ENCODE measurements around the gene CCR1. TPM values are rescaled to one million over a fixed set of nuclear protein-coding genes. Genes with fewer than 3 reads are reported as not detected.

CCR1 gene
- total RNA-seq, 1 experiment from 2014 or later, result 0.10 TPM

- TF ChIP-seq ZBTB33 (IDR thresholded peaks at IDR 0.05; ENCODE audit: extremely low read depth, insufficient replicate concordance, low read length), result no peak
- no peak for TF ChIP-seq TCF7L2 (IDR thresholded peaks at IDR 0.05; ENCODE audit: borderline replicate concordance, extremely low read depth, insufficient read depth, insufficient read length)
- TF ChIP-seq JUND (IDR thresholded peaks at IDR 0.05), result no peak
- no peak for TF ChIP-seq POLR2AphosphoS5 (IDR thresholded peaks at IDR 0.05; ENCODE audit: low read depth, low read length)
These were observed 16.4 kb downstream of the CCR1 start (continued) for GRCh38 chr3:46191730-46192129.

GRCh38 chr3:46188708-46189107 is 19.4 kb downstream of the CCR1 start:
- DNase-seq (ENCODE audit: low read depth, low spot score) (no peak), ATAC-seq (0 out of 2 replicates have a peak, but pooled peaks have one; percentile 22)
- ChIA-PET POLR2A (no interaction called here), CTCF (no interaction called here), RAD21 (ENCODE audit: low non-redundant PET in 1 of 2, low total read pairs in 2 of 2, uncharacterized antibody in 2 of 2, unreplicated experiment in 2 of 2) (no interaction called here)
- no peaks in the 10 kb centered on the region for H3K9me3 ChIP-seq (ENCODE audit: control insufficient read depth in 1 of 2, insufficient read depth in 1 of 2, low read depth in 1 of 2, low read length in 2 of 2)
- no peak for TF ChIP-seq REST (IDR thresholded peaks at IDR 0.05; ENCODE audit: low read depth)
- no peak for TF ChIP-seq SRF (IDR thresholded peaks at IDR 0.05; ENCODE audit: low read depth)
- TF ChIP-seq SIN3A (IDR thresholded peaks at IDR 0.05; ENCODE audit: low read depth), result no peak
- TF ChIP-seq TCF7L2 (IDR thresholded peaks at IDR 0.05; ENCODE audit: borderline replicate concordance, extremely low read depth, insufficient read depth, insufficient read length), result no peak
- no peak for TF ChIP-seq POLR2A (IDR thresholded peaks at IDR 0.05; ENCODE audit: borderline replicate concordance, extremely low read depth, insufficient read depth, insufficient read length)
- no peak for TF ChIP-seq RAD21 (IDR thresholded peaks at IDR 0.05; ENCODE audit: low read depth)
- no peak for TF ChIP-seq EGR1 (IDR thresholded peaks at IDR 0.05; ENCODE audit: low read depth)
- TF ChIP-seq CEBPB (IDR thresholded peaks at IDR 0.05; ENCODE audit: low read depth), result no peak
- no peak for TF ChIP-seq FOSL1 (IDR thresholded peaks at IDR 0.05; ENCODE audit: low read depth)
- no peak for TF ChIP-seq SP1 (IDR thresholded peaks at IDR 0.05; ENCODE audit: low read depth)
- TF ChIP-seq JUND (IDR thresholded peaks at IDR 0.05), result no peak
- no peak for TF ChIP-seq ZFX (IDR thresholded peaks at IDR 0.05)
- BruUV-seq (replicated peaks), result no TSS peak
- H3K79me2 ChIP-seq (ENCODE audit: insufficient read depth, low read length), result no peaks in the 10 kb centered on the region
- no peak overlapping the region for H3K9ac ChIP-seq (ENCODE audit: low read length)
- H3K4me1 ChIP-seq (ENCODE audit: control insufficient read depth in 1 of 2, insufficient read depth in 2 of 2, low read length in 2 of 2), result peaks cover 0 to 19% of the 10 kb centered on the region in 2 experiments; a peak in 2 of 4 replicates
- no peak overlapping the region for H2AFZ ChIP-seq (ENCODE audit: low read depth, low read length, poor library complexity, severe bottlenecking)
- H3K9me2 ChIP-seq (ENCODE audit: insufficient read depth), result no peaks in the 10 kb centered on the region
- no peaks in the 10 kb centered on the region for H4K20me1 ChIP-seq (ENCODE audit: insufficient read depth)
- no peak overlapping the region for H3K27ac ChIP-seq (ENCODE audit: low read depth, low read length)
- intact Hi-C loops (cut with micrococcal nuclease), result no loop called here
- H3K4me2 ChIP-seq (ENCODE audit: low read length), result no peak overlapping the region
- no peaks in the 10 kb centered on the region for H3K27me3 ChIP-seq (ENCODE audit: insufficient read depth, low read length)
- no peaks in the 10 kb centered on the region for H3K36me3 ChIP-seq (ENCODE audit: control insufficient read depth in 1 of 2, insufficient read depth in 2 of 2, low read length in 2 of 2)
- H3K4me3 ChIP-seq (replicated peaks in 1 of 2; ENCODE audit: low read depth in 1 of 2, low read length in 2 of 2), result no peak overlapping the region

Measured in HCT116 (cell line).